ENCODE measurements around the gene SSTR1. TPM values are rescaled to one million over a fixed set of nuclear protein-coding genes. Genes with fewer than 3 reads are reported as not detected.

SSTR1 gene
- not detected for total RNA-seq

GRCh38 chr14:38207736-38208617 is at the start of gene SSTR1:
SSTR1 (plus strand) TSS chr14:38207904; CDS start chr14:38209390, 1,486 bp downstream.
- POLR2A ChIA-PET = interaction anchor here (0.7 kb wide), 1 partner anchor 22 kb away, joined by 4 read pairs; no protein-coding TSS in a partner anchor
- DNase-seq = peak; percentile 10
- CTCF ChIA-PET = interaction anchor here (0.6 to 0.9 kb wide), 2 partner anchors 206 to 222 kb away, joined by 3 to 4 read pairs; no protein-coding TSS in a partner anchor
- no peaks in the 10 kb centered on the region for H3K9me3 Mint-ChIP-seq
- no peaks in the 10 kb centered on the region for H3K36me3 Mint-ChIP-seq
- peak within 1 kb of the TSS; percentile 6 for H3K27ac Mint-ChIP-seq
- intact Hi-C loops (cut with micrococcal nuclease) = loop anchor here (5.0 kb wide), 1 partner anchor 49 kb away; the partner anchor contains the start of gene CLEC14A
- H3K27me3 Mint-ChIP-seq = peaks cover 47% of the 10 kb centered on the region
- peaks cover 25% of the 10 kb centered on the region for H3K4me1 Mint-ChIP-seq (ENCODE audit: low read depth)
- peak within 1 kb of the TSS; percentile 52 for H3K4me3 Mint-ChIP-seq

DNA sequence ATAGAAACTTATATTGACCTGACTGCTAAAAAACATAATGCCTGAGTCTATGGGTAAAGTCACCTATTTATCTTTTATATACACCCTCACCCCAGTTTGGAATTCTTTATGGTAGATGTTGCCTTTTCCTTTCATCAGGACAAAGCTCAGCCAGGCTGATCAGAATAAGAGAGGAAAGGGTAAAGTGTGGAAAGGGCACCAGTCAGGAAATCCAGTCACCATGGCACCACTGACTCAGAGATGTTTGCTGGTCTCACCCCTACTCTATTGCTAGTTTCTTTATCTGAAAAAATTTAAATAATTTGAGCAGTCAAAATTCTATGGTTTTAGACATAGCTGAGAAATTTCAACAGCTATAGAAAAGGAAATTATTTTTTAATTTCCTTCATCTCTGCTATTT is 49.2 kb upstream of the SSTR1 start:
- Mint-ChIP-seq H3K4me3 (no peak overlapping the region), H3K27ac (no peak overlapping the region), H3K9me3 (no peaks in the 10 kb centered on the region), H3K36me3 (no peaks in the 10 kb centered on the region), H3K27me3 (no peaks in the 10 kb centered on the region), H3K4me1 (ENCODE audit: low read depth) (no peaks in the 10 kb centered on the region)
- CTCF ChIA-PET = interaction anchor here (1.0 to 1.8 kb wide), 2 partner anchors 14 to 172 kb away, joined by 3 to 4 read pairs; no protein-coding TSS in a partner anchor
- POLR2A ChIA-PET = no interaction called here
- intact Hi-C loops (cut with micrococcal nuclease) = no loop called here
- no peak for DNase-seq

- ChIA-PET CTCF (no interaction called here), POLR2A (no interaction called here)
- Mint-ChIP-seq H3K4me1 (ENCODE audit: low read depth) (no peaks in the 10 kb centered on the region), H3K9me3 (no peaks in the 10 kb centered on the region), H3K27me3 (peaks cover 4% of the 10 kb centered on the region), H3K36me3 (no peaks in the 10 kb centered on the region), H3K4me3 (no peak overlapping the region), H3K27ac (no peak overlapping the region)
- intact Hi-C loops (cut with micrococcal nuclease) = loop anchor here (5.0 kb wide), 1 partner anchor 36 kb away; no protein-coding TSS in a partner anchor
- no peak for DNase-seq
Observed at GRCh38 chr14:38168416-38168815, 39.3 kb upstream of the SSTR1 start.

DNA sequence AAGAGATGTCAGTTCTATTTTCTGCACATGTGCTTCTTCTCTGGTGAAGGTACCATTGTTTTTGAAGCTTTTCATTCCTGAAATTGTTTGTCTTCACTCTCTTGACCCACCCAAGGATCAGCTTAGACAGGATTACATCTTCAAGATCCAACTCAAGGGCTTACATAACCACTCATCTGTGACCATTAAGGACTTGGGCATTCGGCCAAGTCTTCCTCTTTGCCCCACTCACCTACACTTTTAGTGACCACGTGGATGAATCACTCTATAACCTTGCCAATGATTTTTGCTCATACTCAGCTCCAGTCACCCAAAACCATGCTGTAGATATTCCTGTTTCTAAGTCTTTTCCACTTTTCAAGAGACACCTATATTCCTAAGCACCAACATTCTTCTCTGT is 36.5 kb upstream of the SSTR1 start:
- intact Hi-C loops (cut with micrococcal nuclease) = no loop called here
- DNase-seq = no peak
- H3K4me1 Mint-ChIP-seq (ENCODE audit: low read depth) = peaks cover 7% of the 10 kb centered on the region
- no peak overlapping the region for H3K4me3 Mint-ChIP-seq
- H3K9me3 Mint-ChIP-seq = no peaks in the 10 kb centered on the region
- H3K27ac Mint-ChIP-seq = no peak overlapping the region
- H3K27me3 Mint-ChIP-seq = peaks cover 4% of the 10 kb centered on the region
- ChIA-PET POLR2A (no interaction called here), CTCF (no interaction called here)
- H3K36me3 Mint-ChIP-seq = no peaks in the 10 kb centered on the region

DNA sequence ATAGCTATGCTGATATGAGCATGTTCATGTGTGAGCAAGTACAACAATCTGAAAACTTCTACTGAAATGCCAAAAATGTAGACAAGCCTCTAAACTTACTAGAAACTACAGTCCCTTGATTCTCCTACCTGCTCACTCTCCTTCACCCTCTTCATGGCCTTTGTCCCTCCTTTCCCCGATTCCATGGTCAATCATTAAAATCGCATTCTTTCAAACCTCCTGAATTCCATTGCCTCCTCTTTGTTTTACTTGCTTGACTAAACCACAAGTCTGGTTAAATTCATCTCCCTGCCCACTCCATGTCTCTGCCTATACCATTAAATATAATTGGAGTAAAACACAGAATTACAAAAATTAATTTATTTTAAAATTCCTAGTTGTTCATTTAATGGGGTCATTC is 33.0 kb upstream of the SSTR1 start:
- ChIA-PET CTCF (no interaction called here), POLR2A (no interaction called here)
- Mint-ChIP-seq H3K36me3 (peaks cover 3% of the 10 kb centered on the region), H3K4me1 (ENCODE audit: low read depth) (peaks cover 7% of the 10 kb centered on the region), H3K4me3 (no peak overlapping the region), H3K27me3 (peaks cover 8% of the 10 kb centered on the region), H3K27ac (no peak overlapping the region), H3K9me3 (peaks cover 6% of the 10 kb centered on the region)
- no peak for DNase-seq
- intact Hi-C loops (cut with micrococcal nuclease) = no loop called here

DNA sequence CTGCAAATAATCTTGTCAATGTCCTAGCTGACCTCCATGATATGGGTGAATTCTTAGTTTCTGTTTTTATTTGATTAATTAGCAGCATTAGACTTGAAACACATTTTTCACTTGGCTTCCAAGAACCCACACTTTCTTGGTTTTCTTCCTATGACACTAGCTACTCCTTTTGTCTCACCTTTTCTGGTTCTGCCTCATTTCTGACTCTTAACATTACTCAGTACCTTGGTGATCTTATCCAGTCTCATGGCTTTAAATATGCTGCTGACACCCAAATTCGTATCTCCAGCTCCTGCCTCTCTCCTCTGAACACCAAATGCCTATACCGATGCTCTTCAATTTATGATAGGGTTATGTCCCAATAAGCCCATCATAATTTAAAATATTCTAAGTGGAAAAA is 32.0 kb upstream of the SSTR1 start:
- Mint-ChIP-seq H3K4me3 (no peak overlapping the region), H3K4me1 (ENCODE audit: low read depth) (peaks cover 7% of the 10 kb centered on the region), H3K27me3 (peaks cover 8% of the 10 kb centered on the region), H3K36me3 (peaks cover 3% of the 10 kb centered on the region), H3K27ac (no peak overlapping the region), H3K9me3 (peaks cover 9% of the 10 kb centered on the region)
- POLR2A ChIA-PET = no interaction called here
- DNase-seq = no peak
- intact Hi-C loops (cut with micrococcal nuclease) = no loop called here
- CTCF ChIA-PET = no interaction called here

- H3K27me3 Mint-ChIP-seq = peaks cover 7% of the 10 kb centered on the region
- DNase-seq = no peak
- intact Hi-C loops (cut with micrococcal nuclease) = no loop called here
- POLR2A ChIA-PET = no interaction called here
- peaks cover 7% of the 10 kb centered on the region for H3K4me1 Mint-ChIP-seq (ENCODE audit: low read depth)
- peaks cover 9% of the 10 kb centered on the region for H3K9me3 Mint-ChIP-seq
- peaks cover 3% of the 10 kb centered on the region for H3K36me3 Mint-ChIP-seq
- CTCF ChIA-PET = no interaction called here
- H3K4me3 Mint-ChIP-seq = no peak overlapping the region
- no peak overlapping the region for H3K27ac Mint-ChIP-seq
Observed at GRCh38 chr14:38176379-38176778, 31.3 kb upstream of the SSTR1 start.

GRCh38 chr14:38184132-38184531 is 23.6 kb upstream of the SSTR1 start:
- intact Hi-C loops (cut with micrococcal nuclease) = no loop called here
- ChIA-PET CTCF (no interaction called here), POLR2A (no interaction called here)
- peaks cover 8% of the 10 kb centered on the region for H3K4me1 Mint-ChIP-seq (ENCODE audit: low read depth)
- no peak overlapping the region for H3K27ac Mint-ChIP-seq
- no peaks in the 10 kb centered on the region for H3K27me3 Mint-ChIP-seq
- no peak for DNase-seq
- peaks cover 2% of the 10 kb centered on the region for H3K36me3 Mint-ChIP-seq
- peaks cover 7% of the 10 kb centered on the region for H3K9me3 Mint-ChIP-seq
- no peak overlapping the region for H3K4me3 Mint-ChIP-seq

- no peak overlapping the region for H3K27ac Mint-ChIP-seq
- no peak overlapping the region for H3K4me3 Mint-ChIP-seq
- DNase-seq = no peak
- CTCF ChIA-PET = no interaction called here
- POLR2A ChIA-PET = interaction anchor here (0.6 kb wide), 1 partner anchor 22 kb away, joined by 4 read pairs; the partner anchor contains the start of gene SSTR1
- no peaks in the 10 kb centered on the region for H3K9me3 Mint-ChIP-seq
- peaks cover 1% of the 10 kb centered on the region for H3K36me3 Mint-ChIP-seq
- H3K27me3 Mint-ChIP-seq = no peaks in the 10 kb centered on the region
- H3K4me1 Mint-ChIP-seq (ENCODE audit: low read depth) = peaks cover 8% of the 10 kb centered on the region
- intact Hi-C loops (cut with micrococcal nuclease) = no loop called here
Observed at GRCh38 chr14:38185671-38186070, 22.0 kb upstream of the SSTR1 start.

GRCh38 chr14:38186216-38186615 is 21.5 kb upstream of the SSTR1 start:
- H3K4me3 Mint-ChIP-seq = no peak overlapping the region
- ChIA-PET CTCF (no interaction called here), POLR2A (no interaction called here)
- no peak overlapping the region for H3K27ac Mint-ChIP-seq
- no peak for DNase-seq
- intact Hi-C loops (cut with micrococcal nuclease) = no loop called here
- peaks cover 1% of the 10 kb centered on the region for H3K36me3 Mint-ChIP-seq
- peaks cover 8% of the 10 kb centered on the region for H3K4me1 Mint-ChIP-seq (ENCODE audit: low read depth)
- no peaks in the 10 kb centered on the region for H3K9me3 Mint-ChIP-seq
- H3K27me3 Mint-ChIP-seq = no peaks in the 10 kb centered on the region

DNA sequence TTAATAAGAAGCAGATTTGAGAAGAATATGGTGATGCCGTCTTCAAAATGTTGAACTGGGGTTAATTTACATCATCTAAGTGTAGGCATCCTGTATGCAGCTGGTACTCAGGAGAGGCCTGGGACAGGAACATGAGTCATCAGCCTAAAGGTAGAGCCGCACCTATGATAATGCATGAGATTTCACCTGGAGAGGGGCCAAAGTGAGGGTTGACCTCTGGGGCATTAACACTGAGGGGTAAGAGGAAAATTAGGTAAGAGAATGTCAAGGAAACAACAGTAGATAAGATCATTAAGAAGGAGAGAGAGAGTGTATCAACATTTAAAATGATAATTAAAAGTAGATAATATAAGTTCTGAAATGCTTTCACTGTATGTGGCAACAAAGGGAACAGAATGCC is 20.2 kb upstream of the SSTR1 start:
- Mint-ChIP-seq H3K27ac (no peak overlapping the region), H3K9me3 (no peaks in the 10 kb centered on the region), H3K36me3 (peaks cover under 1% of the 10 kb centered on the region), H3K4me1 (ENCODE audit: low read depth) (peaks cover 8% of the 10 kb centered on the region), H3K27me3 (no peaks in the 10 kb centered on the region), H3K4me3 (no peak overlapping the region)
- intact Hi-C loops (cut with micrococcal nuclease) = no loop called here
- no peak for DNase-seq
- CTCF ChIA-PET = no interaction called here
- POLR2A ChIA-PET = no interaction called here

GRCh38 chr14:38189930-38190726 is 17.6 kb upstream of the SSTR1 start:
- CTCF ChIA-PET = no interaction called here
- H3K9me3 Mint-ChIP-seq = no peaks in the 10 kb centered on the region

More at GRCh38 chr14:38189930-38190726, 17.6 kb upstream of the SSTR1 start:
- Mint-ChIP-seq H3K4me1 (ENCODE audit: low read depth) (peaks cover 2% of the 10 kb centered on the region), H3K4me3 (no peak overlapping the region), H3K27ac (no peak overlapping the region), H3K27me3 (no peaks in the 10 kb centered on the region), H3K36me3 (no peaks in the 10 kb centered on the region)
- POLR2A ChIA-PET = no interaction called here
- intact Hi-C loops (cut with micrococcal nuclease) = no loop called here
- no peak for DNase-seq
